DOHH2 (cell line): ENCODE data around the gene DNAH10.

Source experiments
- H3F3A ChIP-seq: fragments of 200-600 bp; sonication (generic), shearing (Covaris generic); 2 replicates; pipeline ENCODE4 v1.6.0; 2016; ENCODE audit warnings: antibody characterized with exemption, mild to moderate bottlenecking; ENCODE audit not compliant: control insufficient read depth, insufficient read depth
- H3K27ac ChIP-seq: fragments of 200-600 bp; sonication (generic); 2 replicates; pipeline ENCODE4 v1.5.1; 2014; ENCODE audit warnings: low read depth, mild to moderate bottlenecking, low read length, moderate library complexity
- H3K27me3 ChIP-seq: fragments of 200-600 bp; sonication (generic); 2 replicates; pipeline ENCODE4 v1.6.1; 2014; ENCODE audit warnings: mild to moderate bottlenecking, low read length, mixed read lengths; ENCODE audit not compliant: control insufficient read depth
- H3K36me3 ChIP-seq: fragments of 200-600 bp; sonication (generic); 2 replicates; pipeline ENCODE4 v1.6.1; 2014; ENCODE audit warnings: mild to moderate bottlenecking, low read length, moderate library complexity, mixed read lengths; ENCODE audit not compliant: control insufficient read depth
- H3K4me1 ChIP-seq: fragments of 200-600 bp; sonication (generic); 2 replicates; pipeline ENCODE4 v1.6.1; 2014; ENCODE audit warnings: mild to moderate bottlenecking, low read length, mixed read lengths; ENCODE audit not compliant: control insufficient read depth
- H3K4me2 ChIP-seq: fragments of 200-600 bp; sonication (generic); 2 replicates; pipeline ENCODE4 v1.6.0; 2014; ENCODE audit warnings: mild to moderate bottlenecking, low read length, moderate library complexity
- H3K4me3 ChIP-seq: fragments of 200-600 bp; sonication (generic); 2 replicates; pipeline ENCODE4 v1.5.1; 2014; ENCODE audit warnings: mild to moderate bottlenecking, low read length, mixed read lengths
- H3K79me2 ChIP-seq: fragments of 200-600 bp; sonication (generic); 2 replicates; pipeline ENCODE4 v1.6.1; 2014; ENCODE audit warnings: mild to moderate bottlenecking, low read length, mixed read lengths; ENCODE audit not compliant: control insufficient read depth
- H3K9me2 ChIP-seq: fragments of 200-600 bp; sonication (generic); replicated peaks from 2 replicates; pipeline ENCODE4 v1.6.1; 2014; ENCODE audit warnings: mild to moderate bottlenecking, low read length, mixed read lengths; ENCODE audit not compliant: control insufficient read depth
- H3K9me3 ChIP-seq: fragments of 200-600 bp; sonication (generic); 2 replicates; pipeline ENCODE4 v1.6.1; 2014; ENCODE audit warnings: antibody characterized with exemption, low read length, mixed read lengths; ENCODE audit not compliant: control insufficient read depth, insufficient read depth
- H4K20me1 ChIP-seq: fragments of 200-600 bp; sonication (generic); 2 replicates; pipeline ENCODE4 v1.6.0; 2014; ENCODE audit warnings: low read depth, mild to moderate bottlenecking, antibody characterized with exemption, low read length, moderate library complexity; ENCODE audit not compliant: control insufficient read depth, insufficient read depth
- EZH2phosphoT487 ChIP-seq: fragments of 200-600 bp; sonication (generic); IDR thresholded peaks from 2 replicates; pipeline ENCODE4 v1.6.1; 2017; ENCODE audit warnings: borderline replicate concordance, mild to moderate bottlenecking, antibody characterized with exemption, low read length, moderate library complexity, mixed read lengths
- TF ChIP-seq, protein P1 (sequence below): fragments of 200-600 bp; sonication (generic); IDR thresholded peaks from one replicate; pipeline ENCODE4 v1.5.1; 2014; ENCODE audit warnings: antibody characterized with exemption, mild to moderate bottlenecking, low read depth, low read length; ENCODE audit not compliant: poor library complexity, severe bottlenecking

The DNAH10 gene, protein sequence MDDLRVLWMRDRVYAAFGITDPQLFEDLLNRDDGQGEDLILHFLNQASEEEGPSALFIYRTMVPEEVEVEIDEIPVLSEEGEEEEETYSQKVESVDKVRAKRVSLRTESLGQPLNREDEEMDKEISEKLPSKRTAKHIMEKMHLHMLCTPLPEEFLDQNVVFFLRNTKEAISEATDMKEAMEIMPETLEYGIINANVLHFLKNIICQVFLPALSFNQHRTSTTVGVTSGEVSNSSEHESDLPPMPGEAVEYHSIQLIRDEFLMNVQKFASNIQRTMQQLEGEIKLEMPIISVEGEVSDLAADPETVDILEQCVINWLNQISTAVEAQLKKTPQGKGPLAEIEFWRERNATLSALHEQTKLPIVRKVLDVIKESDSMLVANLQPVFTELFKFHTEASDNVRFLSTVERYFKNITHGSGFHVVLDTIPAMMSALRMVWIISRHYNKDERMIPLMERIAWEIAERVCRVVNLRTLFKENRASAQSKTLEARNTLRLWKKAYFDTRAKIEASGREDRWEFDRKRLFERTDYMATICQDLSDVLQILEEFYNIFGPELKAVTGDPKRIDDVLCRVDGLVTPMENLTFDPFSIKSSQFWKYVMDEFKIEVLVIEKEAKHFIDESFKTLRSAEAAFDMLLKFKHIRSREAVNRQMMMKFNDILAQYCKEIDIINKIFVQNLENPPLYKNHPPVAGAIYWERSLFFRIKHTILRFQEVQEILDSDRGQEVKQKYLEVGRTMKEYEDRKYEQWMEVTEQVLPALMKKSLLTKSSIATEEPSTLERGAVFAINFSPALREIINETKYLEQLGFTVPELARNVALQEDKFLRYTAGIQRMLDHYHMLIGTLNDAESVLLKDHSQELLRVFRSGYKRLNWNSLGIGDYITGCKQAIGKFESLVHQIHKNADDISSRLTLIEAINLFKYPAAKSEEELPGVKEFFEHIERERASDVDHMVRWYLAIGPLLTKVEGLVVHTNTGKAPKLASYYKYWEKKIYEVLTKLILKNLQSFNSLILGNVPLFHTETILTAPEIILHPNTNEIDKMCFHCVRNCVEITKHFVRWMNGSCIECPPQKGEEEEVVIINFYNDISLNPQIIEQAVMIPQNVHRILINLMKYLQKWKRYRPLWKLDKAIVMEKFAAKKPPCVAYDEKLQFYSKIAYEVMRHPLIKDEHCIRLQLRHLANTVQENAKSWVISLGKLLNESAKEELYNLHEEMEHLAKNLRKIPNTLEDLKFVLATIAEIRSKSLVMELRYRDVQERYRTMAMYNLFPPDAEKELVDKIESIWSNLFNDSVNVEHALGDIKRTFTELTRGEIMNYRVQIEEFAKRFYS (N-terminal part only)

DNA sequence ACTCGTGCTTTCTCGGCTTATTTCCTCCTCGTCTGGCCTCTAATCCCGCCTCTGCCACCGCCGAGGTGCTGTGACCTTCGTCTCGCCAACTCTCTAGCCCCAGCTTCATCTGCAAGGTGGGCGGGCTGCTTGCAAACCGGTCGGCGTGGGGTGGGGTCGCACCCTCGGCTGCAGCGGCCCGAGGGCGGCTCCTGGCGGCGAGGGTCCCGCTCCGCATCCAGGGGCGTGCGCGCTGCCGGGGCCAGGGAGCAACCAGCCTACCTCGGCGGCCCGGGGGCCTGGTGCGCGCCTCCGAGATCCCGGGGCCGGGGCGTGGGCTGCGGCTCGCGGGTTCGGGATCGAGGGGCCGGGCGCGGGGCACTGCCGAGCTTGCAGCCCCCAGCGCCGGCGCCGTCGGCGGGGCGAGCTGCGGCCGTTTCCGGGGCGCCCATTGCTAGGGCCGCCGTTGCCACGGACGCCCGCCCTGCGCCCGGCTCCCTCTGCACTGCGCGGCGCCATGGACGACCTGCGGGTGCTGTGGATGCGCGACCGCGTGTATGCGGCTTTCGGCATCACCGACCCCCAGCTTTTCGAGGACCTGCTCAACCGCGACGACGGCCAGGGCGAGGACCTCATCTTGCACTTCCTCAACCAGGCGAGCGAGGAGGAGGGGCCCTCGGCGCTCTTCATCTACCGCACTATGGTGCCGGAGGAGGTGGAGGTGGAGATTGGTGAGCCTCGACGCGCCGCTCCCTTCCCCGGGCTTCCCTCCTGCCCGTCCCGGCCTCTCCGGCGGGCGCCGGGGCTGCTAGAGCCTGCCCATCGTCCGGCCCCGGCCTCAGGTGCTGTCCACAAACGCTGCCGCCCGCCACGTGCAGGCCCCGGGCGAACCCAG, at the start of gene DNAH10:
TSS of gene DNAH10 (plus strand) at position 461 of the 874 bp plus-strand sequence. CDS start at position 497, 36 bp downstream.
- no peaks in the 10 kb centered on the region for H3K9me3 ChIP-seq
- peak within 1 kb of the TSS; percentile 96 for H3K4me2 ChIP-seq
- no peaks in the 10 kb centered on the region for H4K20me1 ChIP-seq
- H3K9me2 ChIP-seq: no peaks in the 10 kb centered on the region
- peaks cover 26% of the 10 kb centered on the region for H3K4me1 ChIP-seq
- H3K27ac ChIP-seq: no peak within 1 kb of the TSS
- 0 out of 2 replicates have a peak, but pooled peaks cover 4% of the 10 kb centered on the region for H3F3A ChIP-seq
- 0 out of 2 replicates have a peak, but pooled peaks have one; percentile 64 for TF ChIP-seq EZH2phosphoT487
- TF ChIP-seq, protein P1, sequence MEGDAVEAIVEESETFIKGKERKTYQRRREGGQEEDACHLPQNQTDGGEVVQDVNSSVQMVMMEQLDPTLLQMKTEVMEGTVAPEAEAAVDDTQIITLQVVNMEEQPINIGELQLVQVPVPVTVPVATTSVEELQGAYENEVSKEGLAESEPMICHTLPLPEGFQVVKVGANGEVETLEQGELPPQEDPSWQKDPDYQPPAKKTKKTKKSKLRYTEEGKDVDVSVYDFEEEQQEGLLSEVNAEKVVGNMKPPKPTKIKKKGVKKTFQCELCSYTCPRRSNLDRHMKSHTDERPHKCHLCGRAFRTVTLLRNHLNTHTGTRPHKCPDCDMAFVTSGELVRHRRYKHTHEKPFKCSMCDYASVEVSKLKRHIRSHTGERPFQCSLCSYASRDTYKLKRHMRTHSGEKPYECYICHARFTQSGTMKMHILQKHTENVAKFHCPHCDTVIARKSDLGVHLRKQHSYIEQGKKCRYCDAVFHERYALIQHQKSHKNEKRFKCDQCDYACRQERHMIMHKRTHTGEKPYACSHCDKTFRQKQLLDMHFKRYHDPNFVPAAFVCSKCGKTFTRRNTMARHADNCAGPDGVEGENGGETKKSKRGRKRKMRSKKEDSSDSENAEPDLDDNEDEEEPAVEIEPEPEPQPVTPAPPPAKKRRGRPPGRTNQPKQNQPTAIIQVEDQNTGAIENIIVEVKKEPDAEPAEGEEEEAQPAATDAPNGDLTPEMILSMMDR: peak; percentile 52
- peaks cover 22% of the 10 kb centered on the region for H3K36me3 ChIP-seq
- peaks cover 5% of the 10 kb centered on the region for H3K27me3 ChIP-seq
- no peaks in the 10 kb centered on the region for H3K79me2 ChIP-seq
- peak within 1 kb of the TSS; percentile 80 for H3K4me3 ChIP-seq

DNA sequence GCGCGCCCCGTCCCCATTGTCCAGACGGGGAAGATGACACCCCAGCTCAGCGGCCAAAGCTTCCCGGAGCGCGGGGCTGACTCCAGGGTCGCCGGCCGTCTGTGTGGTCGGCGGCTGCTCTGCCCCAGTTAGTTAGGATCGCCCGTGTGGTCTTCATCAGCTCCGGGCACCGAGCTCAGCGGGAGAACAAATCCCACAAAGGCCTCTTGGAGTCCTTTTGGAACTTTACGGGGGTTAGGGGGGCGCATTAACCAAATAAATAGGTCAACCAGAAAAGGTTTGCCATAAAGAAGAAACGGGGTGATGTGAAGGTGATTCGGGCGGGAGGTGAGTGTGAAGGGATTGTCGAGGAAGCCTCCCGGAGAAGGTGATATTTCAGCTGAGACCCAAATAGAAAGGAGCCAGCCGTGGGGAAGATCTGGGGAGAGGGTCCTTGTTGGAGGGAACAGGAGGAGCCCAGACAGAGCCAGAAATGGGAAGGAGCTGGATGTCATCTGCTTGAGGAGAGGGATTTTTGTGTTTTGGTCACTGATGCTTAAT, 49.3 kb upstream of the DNAH10 start:
- Histone ChIP-seq H3K36me3 (peaks cover 17% of the 10 kb centered on the region), H3K9me3 (no peaks in the 10 kb centered on the region), H3F3A (no peaks in the 10 kb centered on the region), H3K27me3 (no peaks in the 10 kb centered on the region), H3K4me3 (peak overlapping the region; percentile 99), H3K27ac (no peak overlapping the region), H3K9me2 (no peaks in the 10 kb centered on the region), H3K4me1 (peaks cover 30% of the 10 kb centered on the region), H4K20me1 (peaks cover 17% of the 10 kb centered on the region; the same call in 1 of the 2 replicates), H3K79me2 (peaks cover 48% of the 10 kb centered on the region), H3K4me2 (peak overlapping the region; percentile 100)
- TF ChIP-seq EZH2phosphoT487: no peak; the same call in 1 of the 2 replicates
- TF ChIP-seq, protein P1: peak; percentile 9
